ENCODE results near the gene AGPAT4.

GRCh38 chr6:161232010-161232409 is 41.9 kb downstream of the AGPAT4 start:
- TF ChIP-seq EZH2 (IDR thresholded peaks at IDR 0.05; ENCODE audit: insufficient read depth, poor library complexity, severe bottlenecking) (no peak), EZH2phosphoT487 (IDR thresholded peaks at IDR 0.05; ENCODE audit: insufficient read depth, low read depth) (no peak)

Measured in GM23248 (cell line).